Measurements from ENCODE around the gene ST6GALNAC1. TPM values are rescaled to one million over a fixed set of nuclear protein-coding genes. Genes with fewer than 3 reads are reported as not detected.

The ST6GALNAC1 gene
- total RNA-seq, 2 donors from 2014 or later, result 1.2 to 1.3 TPM

GRCh38 chr17:76654408-76654807, 10.9 kb upstream of the ST6GALNAC1 start:
- no peak for TF ChIP-seq CTCF (IDR thresholded peaks at IDR 0.05)
- no peak for ATAC-seq (ENCODE audit: insufficient number of reproducible peaks, low FRiP score, low read depth)
- no peaks in the 10 kb centered on the region for H3K27me3 ChIP-seq (replicated peaks; ENCODE audit: insufficient read depth)

GRCh38 chr17:76650504-76650903, 6.9 kb upstream of the ST6GALNAC1 start:
- DNase-seq (ENCODE audit: low spot score) (no peak), ATAC-seq (ENCODE audit: insufficient number of reproducible peaks, low FRiP score, low read depth) (no peak)
- no peaks in the 10 kb centered on the region for H3K4me1 ChIP-seq (ENCODE audit: control insufficient read depth in 1 of 2, low read depth in 2 of 2)
- no peak for TF ChIP-seq CTCF (IDR thresholded peaks at IDR 0.05)
- no peaks in the 10 kb centered on the region for H3K9me3 ChIP-seq
- H3K4me3 ChIP-seq, result no peak overlapping the region
- no peak overlapping the region for H3K27ac ChIP-seq
- no peaks in the 10 kb centered on the region for H3K27me3 ChIP-seq (replicated peaks; ENCODE audit: insufficient read depth)
- no peaks in the 10 kb centered on the region for H3K36me3 ChIP-seq

More at GRCh38 chr17:76654408-76654807, 10.9 kb upstream of the ST6GALNAC1 start:
- Histone ChIP-seq H3K36me3 (no peaks in the 10 kb centered on the region), H3K4me3 (no peak overlapping the region), H3K27ac (no peak overlapping the region), H3K4me1 (ENCODE audit: control insufficient read depth in 1 of 2, low read depth in 2 of 2) (no peaks in the 10 kb centered on the region), H3K9me3 (no peaks in the 10 kb centered on the region)
- no peak for DNase-seq (ENCODE audit: low spot score)

GRCh38 chr17:76646712-76647111, 3.2 kb upstream of the ST6GALNAC1 start:
- TF ChIP-seq CTCF (IDR thresholded peaks at IDR 0.05), result no peak
- no peak for ATAC-seq (ENCODE audit: insufficient number of reproducible peaks, low FRiP score, low read depth)
- no peak for DNase-seq (ENCODE audit: low spot score)

GRCh38 chr17:76645481-76645880, 1.9 kb upstream of the ST6GALNAC1 start:
- TF ChIP-seq CTCF (IDR thresholded peaks at IDR 0.05), result no peak
- no peak for DNase-seq (ENCODE audit: low spot score)
- H3K4me1 ChIP-seq (ENCODE audit: control insufficient read depth in 1 of 2, low read depth in 2 of 2), result no peaks in the 10 kb centered on the region
- H3K4me3 ChIP-seq, result no peak overlapping the region
- no peaks in the 10 kb centered on the region for H3K9me3 ChIP-seq
- H3K27me3 ChIP-seq (replicated peaks; ENCODE audit: insufficient read depth), result no peaks in the 10 kb centered on the region
- ATAC-seq (ENCODE audit: insufficient number of reproducible peaks, low FRiP score, low read depth), result no peak
- no peak overlapping the region for H3K27ac ChIP-seq
- no peaks in the 10 kb centered on the region for H3K36me3 ChIP-seq

More at GRCh38 chr17:76646712-76647111, 3.2 kb upstream of the ST6GALNAC1 start:
- Histone ChIP-seq H3K27me3 (replicated peaks; ENCODE audit: insufficient read depth) (no peaks in the 10 kb centered on the region), H3K36me3 (no peaks in the 10 kb centered on the region), H3K4me3 (no peak overlapping the region), H3K4me1 (ENCODE audit: control insufficient read depth in 1 of 2, low read depth in 2 of 2) (no peaks in the 10 kb centered on the region), H3K9me3 (no peaks in the 10 kb centered on the region), H3K27ac (no peak overlapping the region)

- no peaks in the 10 kb centered on the region for H3K27me3 ChIP-seq (replicated peaks; ENCODE audit: insufficient read depth)
- DNase-seq (ENCODE audit: low spot score) (no peak), ATAC-seq (ENCODE audit: insufficient number of reproducible peaks, low FRiP score, low read depth) (no peak)
- H3K4me1 ChIP-seq (ENCODE audit: control insufficient read depth in 1 of 2, low read depth in 2 of 2), result no peaks in the 10 kb centered on the region
- H3K4me3 ChIP-seq, result no peak overlapping the region
- no peaks in the 10 kb centered on the region for H3K9me3 ChIP-seq
- no peak overlapping the region for H3K27ac ChIP-seq
- H3K36me3 ChIP-seq, result no peaks in the 10 kb centered on the region
- no peak for TF ChIP-seq CTCF (IDR thresholded peaks at IDR 0.05)
These were observed 1.4 kb upstream of the ST6GALNAC1 start for GRCh38 chr17:76644995-76645394.

Measured in thoracic aorta (tissue), 2 donors.